Stimulated activated CD4-positive, alpha-beta T cell treated with anti-CD3 and anti-CD28 coated beads, Interleukin-12 subunit alpha, Interleukin-12 subunit beta, amount 100 ng/mL, for 48 hours (primary cell): ENCODE data around the gene TMEM31.
"Not testable (repeated sequence)": the region's sequence is repeated elsewhere in the genome, so short reads cannot be mapped to it uniquely, and the experiment has no call there.

Experiments
- DNase-seq, 3 donors: peaks; one replicate each; pipeline ENCODE4 v3.0.0-alpha.2; 2020; ENCODE audit warnings: low read depth in 2 of 3, low spot score in 1 of 3

TMEM31 gene

GRCh38 chrX:103722505-103722904 is 11.8 kb downstream of the TMEM31 start:
- DNase-seq = no peak

GRCh38 chrX:103726477-103726876 is 15.8 kb downstream of the TMEM31 start:
- DNase-seq = no peak

- no peak for DNase-seq
These were observed 16.4 kb downstream of the TMEM31 start for GRCh38 chrX:103727115-103727514.

- DNase-seq = no peak
These were observed 18.3 kb downstream of the TMEM31 start for GRCh38 chrX:103729015-103729414.

GRCh38 chrX:103730147-103730795 is 19.6 kb downstream of the TMEM31 start:
- no peak for DNase-seq

GRCh38 chrX:103730796-103731493 is 20.2 kb downstream of the TMEM31 start:
- no peak for DNase-seq

GRCh38 chrX:103733017-103733416 is 22.3 kb downstream of the TMEM31 start:
- no peak for DNase-seq

GRCh38 chrX:103734125-103734760 is 23.5 kb downstream of the TMEM31 start:
- DNase-seq = no peak

GRCh38 chrX:103737696-103738095 is 27.0 kb downstream of the TMEM31 start:
- DNase-seq = no peak

GRCh38 chrX:103739421-103739820 is 28.7 kb downstream of the TMEM31 start:
- DNase-seq = no peak

GRCh38 chrX:103741879-103742278 is 31.2 kb downstream of the TMEM31 start:
- DNase-seq = no peak

- DNase-seq = no peak
These were observed 31.6 kb downstream of the TMEM31 start for GRCh38 chrX:103742339-103742738.

- DNase-seq = no peak
These were observed 36.5 kb downstream of the TMEM31 start for GRCh38 chrX:103747163-103747562.

- no peak for DNase-seq
These were observed 43.7 kb downstream of the TMEM31 start for GRCh38 chrX:103754401-103754800.

- DNase-seq = no peak
These were observed 46.0 kb downstream of the TMEM31 start for GRCh38 chrX:103756736-103757135.

- DNase-seq = no peak
These were observed 47.8 kb downstream of the TMEM31 start for GRCh38 chrX:103758555-103758954.

- DNase-seq = not testable (repeated sequence)
These were observed 52.8 kb downstream of the TMEM31 start for GRCh38 chrX:103763541-103763940.
